Measurements from ENCODE around the gene ARSA. TPM values are rescaled to one million over a fixed set of nuclear protein-coding genes. Genes with fewer than 3 reads are reported as not detected.

ARSA gene
- total RNA-seq, 1 experiment from 2014 or later, result 12.5 TPM

DNA sequence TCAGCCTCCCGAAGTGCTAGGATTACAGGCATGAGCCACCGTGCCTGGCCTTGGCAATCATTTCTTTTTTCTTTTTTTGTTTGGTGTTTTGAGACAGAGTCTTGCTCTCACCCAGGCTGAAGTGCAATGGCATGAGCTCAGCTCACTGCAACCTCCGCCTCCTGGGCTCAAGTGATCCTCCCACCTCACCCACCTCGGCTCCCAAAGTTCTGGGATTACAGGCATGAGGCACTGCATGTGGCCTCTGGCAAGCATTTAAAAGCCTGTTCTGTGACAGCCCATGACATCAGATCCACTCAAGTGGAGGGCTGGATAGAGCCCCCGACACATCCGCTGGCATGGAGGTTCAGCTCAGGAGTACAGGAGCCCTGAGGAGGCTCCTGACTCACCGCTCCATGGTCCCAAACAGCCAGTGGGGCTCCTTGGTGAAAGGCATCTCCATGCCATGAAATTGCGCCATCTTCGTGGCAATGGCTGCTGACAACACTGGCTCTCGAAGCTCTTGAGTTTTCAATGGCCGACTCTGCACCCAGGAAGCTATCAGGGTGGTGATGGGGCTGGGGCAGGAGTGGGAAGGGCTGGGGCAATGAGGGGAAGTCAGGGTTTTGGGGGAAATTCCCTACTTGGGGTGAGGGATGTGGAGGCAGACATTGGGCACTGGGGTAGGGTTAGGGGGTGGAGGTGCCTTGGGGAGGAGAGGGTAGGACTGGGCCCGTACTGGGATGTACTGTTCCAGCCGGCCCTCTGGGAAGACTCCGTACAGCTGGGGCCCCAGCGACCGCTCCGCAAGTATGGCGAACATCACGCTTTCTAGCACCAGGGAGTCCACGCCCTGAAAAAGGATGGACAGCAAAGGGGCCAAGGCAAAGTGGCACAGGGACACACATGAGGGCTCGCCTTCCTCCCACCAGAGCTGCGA, 46.7 kb downstream of the ARSA start:
- no peak for DNase-seq (ENCODE audit: low read depth)

DNA sequence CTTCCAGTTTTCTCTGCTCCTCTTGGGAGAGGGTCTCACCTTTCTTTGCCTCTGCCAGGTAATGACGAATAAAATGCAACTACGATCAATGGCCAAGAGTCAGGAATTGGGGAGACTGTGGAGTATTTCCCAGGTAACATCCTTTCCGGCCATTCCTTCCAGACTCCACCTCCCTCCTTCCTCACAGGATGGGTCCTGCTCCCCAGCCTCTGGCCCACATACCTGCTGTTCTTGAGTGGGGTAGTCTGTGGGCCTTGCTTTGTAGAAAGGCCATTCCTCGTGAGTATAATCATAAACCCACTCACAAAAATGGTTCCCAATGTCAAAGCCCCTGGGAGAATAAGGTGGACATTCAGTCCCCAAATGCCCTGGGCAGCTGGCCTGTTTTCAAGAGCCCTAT, 48.2 kb downstream of the ARSA start:
- no peak for DNase-seq (ENCODE audit: low read depth)

DNA sequence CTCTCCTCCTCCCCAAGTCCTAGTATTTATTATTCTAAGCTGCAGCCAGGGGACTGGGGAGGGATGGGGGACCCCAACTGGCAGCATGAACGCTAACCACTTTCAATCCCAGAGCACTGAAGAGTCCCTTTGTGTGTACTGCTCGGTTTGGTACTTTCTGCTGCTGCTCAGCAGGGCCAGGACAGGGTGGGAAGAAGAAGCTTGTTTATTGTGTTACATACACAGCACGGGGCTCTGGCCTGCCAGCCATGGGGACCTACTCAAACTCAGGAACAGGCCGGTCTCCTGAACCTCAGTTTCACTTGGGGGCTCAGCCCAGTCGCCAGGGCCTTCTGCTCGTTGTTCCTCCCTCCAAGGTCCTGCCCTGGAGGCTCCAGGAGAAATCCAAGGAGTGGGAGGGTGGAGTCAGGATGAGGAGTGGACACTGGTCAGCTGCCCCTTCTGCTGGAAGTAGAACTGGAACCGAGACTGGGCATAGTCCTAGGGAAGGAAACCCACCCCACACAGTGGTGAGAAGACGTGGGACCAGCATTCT, 49.1 kb downstream of the ARSA start:
- DNase-seq (ENCODE audit: low read depth), result no peak

DNA sequence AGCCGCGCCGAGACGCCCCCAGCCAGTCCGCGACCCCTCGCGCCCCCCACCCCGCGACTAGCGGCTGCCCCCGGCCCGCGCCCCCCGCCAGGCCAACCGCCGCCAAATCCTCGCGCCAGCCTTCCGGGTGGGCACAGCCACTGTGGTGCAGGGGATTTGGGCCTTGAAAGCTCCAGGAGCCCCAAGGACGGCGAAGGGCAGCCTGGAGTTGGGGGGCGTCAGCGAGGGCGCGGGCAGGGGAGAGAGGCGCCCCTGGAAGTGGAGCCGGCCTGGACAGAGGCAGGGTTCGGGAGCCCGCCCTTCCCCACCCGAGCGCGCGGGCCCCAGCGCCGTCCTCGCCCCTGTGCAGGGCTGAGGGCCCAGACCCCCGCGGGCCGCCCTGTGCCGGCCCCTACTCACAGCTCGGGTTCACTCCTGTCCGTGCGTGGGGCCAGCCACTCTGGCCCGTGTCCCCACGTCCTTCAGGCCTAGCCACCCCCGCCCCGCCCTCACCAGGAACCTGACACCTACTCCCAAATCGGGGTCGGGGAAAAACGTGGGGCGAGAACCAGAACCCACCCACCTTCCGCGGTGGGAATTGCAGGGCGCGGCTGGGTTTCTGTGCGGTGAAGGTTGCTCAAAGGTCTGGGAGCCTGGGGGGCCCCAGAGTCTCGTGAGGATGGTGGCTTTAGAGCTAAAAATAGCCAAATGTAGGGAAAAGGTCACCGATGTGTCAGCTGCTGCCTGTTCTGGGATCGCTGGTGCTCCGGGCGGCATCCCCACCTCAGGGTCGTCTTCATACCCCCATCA, 49.8 kb downstream of the ARSA start, which contains the start of gene CPT1B:
TSS of gene CPT1B (minus strand) at position 441 of the 789 bp plus-strand sequence. CDS start 512 bp downstream, outside the sequence.
- DNase-seq (ENCODE audit: low read depth), result no peak

DNA sequence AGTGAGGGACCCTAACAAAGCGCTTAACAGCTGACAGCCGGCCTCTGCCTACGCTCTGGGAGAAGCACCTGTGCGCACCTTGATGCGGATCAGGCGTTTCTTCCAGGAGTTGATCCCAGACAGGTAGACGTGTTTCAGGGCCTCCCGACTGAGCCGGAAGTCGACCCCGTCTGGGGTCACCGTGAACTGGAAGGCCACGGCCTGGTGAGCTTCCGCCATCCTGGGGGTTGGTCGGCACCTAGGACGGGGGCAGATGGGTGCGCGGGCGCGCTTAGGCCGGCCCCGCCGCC, 50.3 kb downstream of the ARSA start:
- no peak for DNase-seq (ENCODE audit: low read depth)

DNA sequence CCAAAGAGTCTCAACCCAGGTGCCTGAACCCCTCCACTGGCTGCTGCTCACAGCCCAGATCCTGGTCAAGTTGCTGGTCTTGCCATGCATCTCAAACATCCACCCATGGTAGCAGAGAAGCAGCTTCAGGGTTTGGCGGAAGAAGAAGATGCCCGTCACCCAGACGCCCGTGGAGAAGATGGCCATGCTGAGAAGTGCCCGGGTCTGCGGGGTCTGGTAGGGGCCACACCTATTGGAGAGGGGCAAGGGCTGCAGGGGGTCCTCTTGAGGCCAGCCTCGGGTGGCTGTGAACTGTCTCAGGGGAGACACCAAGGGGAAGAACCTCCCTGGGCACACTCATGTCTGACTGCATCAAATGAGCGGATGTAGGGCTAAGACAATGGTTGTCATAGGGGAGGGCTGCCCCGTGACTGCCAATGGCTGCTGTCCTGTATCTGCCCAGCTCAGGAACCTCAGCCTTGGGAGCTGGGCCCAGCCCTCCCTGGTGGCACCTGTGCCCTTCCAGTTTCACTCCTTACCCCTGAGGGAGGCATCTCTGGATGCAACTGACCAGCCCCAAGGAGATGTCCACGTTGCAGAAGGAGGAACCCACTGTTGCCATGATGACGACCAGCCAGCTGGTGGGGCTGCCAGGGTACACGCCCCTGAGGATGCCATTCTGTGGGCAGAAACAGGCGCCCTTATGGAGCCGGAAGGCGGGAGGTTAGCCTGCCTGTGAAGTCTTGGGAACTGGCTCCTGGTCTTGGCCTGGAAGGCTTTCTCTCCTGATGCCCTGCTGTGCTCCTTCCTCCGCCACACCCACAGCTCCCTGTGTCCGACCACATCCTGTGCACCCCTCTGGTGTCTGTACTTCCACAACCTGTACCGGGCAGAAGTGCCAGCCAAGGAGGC, 50.9 kb downstream of the ARSA start:
- peak; percentile 27 for DNase-seq (ENCODE audit: low read depth)

DNA sequence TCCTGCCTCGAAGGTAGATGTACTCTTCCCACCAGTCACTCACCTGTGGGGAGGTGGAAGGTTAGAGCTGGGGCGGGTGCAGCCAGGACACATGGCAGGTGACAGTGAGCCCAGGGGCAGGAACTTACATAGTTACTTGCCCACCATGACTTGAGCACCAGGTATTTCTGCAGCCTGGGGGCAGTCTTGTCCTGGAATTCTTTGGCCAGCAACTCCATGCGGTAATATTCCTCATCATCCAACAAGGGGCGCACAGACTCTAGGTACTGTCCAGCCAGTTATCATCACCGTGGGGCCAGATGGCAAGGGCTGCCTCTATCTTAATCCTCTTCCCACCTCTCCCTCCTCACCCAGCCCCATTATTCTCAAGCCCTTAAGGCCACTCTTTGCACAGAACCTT, 51.9 kb downstream of the ARSA start:
- peak; percentile 63 for DNase-seq (ENCODE audit: low read depth)

DNA sequence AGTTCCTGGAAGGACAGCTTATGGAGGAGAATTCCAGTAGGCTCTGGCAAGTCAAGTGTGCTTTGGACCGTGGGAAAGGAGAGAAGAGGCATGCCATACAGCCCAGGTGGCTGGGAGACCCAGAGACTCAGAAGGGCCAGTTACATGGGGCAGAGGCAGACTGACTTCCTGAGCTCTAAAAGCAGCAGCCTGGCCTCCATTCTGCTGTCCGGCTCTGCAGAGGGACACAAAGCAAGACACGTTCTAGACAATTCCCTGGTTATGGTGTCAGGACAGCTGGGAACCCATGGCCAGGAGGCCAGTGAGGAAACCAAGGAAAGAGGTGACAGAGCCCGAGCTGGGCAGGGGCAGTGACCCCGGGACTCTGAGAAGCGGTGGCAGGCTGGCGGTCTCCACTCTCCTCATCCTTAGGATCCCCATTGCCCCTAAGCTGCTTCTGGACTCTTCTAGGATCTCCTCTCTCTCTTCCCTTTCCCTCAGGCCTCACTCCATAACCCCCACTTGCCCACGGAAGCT, 52.5 kb downstream of the ARSA start:
- DNase-seq (ENCODE audit: low read depth), result no peak

Other genes with a start within 250 kb of the ARSA start
- gene SBF1, start 153.1 kb downstream of the ARSA start, total RNA-seq (2014; rRNA removed; shearing (Covaris generic)), result 40.5 and 47.0 TPM in 2 replicates
- gene ADM2, start 146.6 kb downstream of the ARSA start, total RNA-seq (2014; rRNA removed; shearing (Covaris generic)), result 0.03 and 0.23 TPM in 2 replicates
- gene MIOX, start 141.3 kb downstream of the ARSA start, total RNA-seq (2014; rRNA removed; shearing (Covaris generic)), result not detected in 2 replicates
- gene LMF2, start 120.5 kb downstream of the ARSA start, total RNA-seq (2014; rRNA removed; shearing (Covaris generic)), result 13.9 and 25.4 TPM in 2 replicates
- gene NCAPH2, start 119.9 kb downstream of the ARSA start, total RNA-seq (2014; rRNA removed; shearing (Covaris generic)), result 70.7 and 85.0 TPM in 2 replicates
- gene SCO2, start 102.6 kb downstream of the ARSA start, total RNA-seq (2014; rRNA removed; shearing (Covaris generic)), result 9.4 and 11.5 TPM in 2 replicates
- 5.1 and 5.3 TPM in 2 replicates for gene TYMP, start 98.1 kb downstream of the ARSA start, total RNA-seq (2014; rRNA removed; shearing (Covaris generic))
- 0.06 TPM in 1 of 2 replicates, not detected in the other for gene KLHDC7B, start 82.3 kb downstream of the ARSA start, total RNA-seq (2014; rRNA removed; shearing (Covaris generic))
- gene SYCE3, start 65.2 kb downstream of the ARSA start, total RNA-seq (2014; rRNA removed; shearing (Covaris generic)), result 0.51 TPM in 1 of 2 replicates, not detected in the other
- gene CPT1B, start 49.7 kb downstream of the ARSA start, total RNA-seq (2014; rRNA removed; shearing (Covaris generic)), result 6.1 and 7.9 TPM in 2 replicates
- 18.3 and 26.2 TPM in 2 replicates for gene CHKB, start 45.3 kb downstream of the ARSA start, total RNA-seq (2014; rRNA removed; shearing (Covaris generic))
- gene MAPK8IP2, start 27.4 kb downstream of the ARSA start, total RNA-seq (2014; rRNA removed; shearing (Covaris generic)), result 3.7 and 4.4 TPM in 2 replicates
- gene SHANK3, start 44.7 kb upstream of the ARSA start, total RNA-seq (2014; rRNA removed; shearing (Covaris generic)), result 0.33 and 0.46 TPM in 2 replicates
- not detected in 2 replicates for gene ACR, start 110.1 kb upstream of the ARSA start, total RNA-seq (2014; rRNA removed; shearing (Covaris generic))
- gene RABL2B, start 155.5 kb upstream of the ARSA start, total RNA-seq (2014; rRNA removed; shearing (Covaris generic)), result 11.5 and 17.3 TPM in 2 replicates